HG03520 (cell line): ENCODE measurements around the gene RAP1GAP2.

Experiments
- ATAC-seq: cut with Tn5 transposase; IDR thresholded peaks from one replicate; pipeline ENCODE4 v1.9.1; 2021; ENCODE audit warnings: mild to moderate bottlenecking, moderate library complexity; ENCODE audit not compliant: unreplicated experiment

Gene RAP1GAP2

GRCh38 chr17:2852221-2852620 is 56.0 kb downstream of the RAP1GAP2 start:
- no peak for ATAC-seq

DNA sequence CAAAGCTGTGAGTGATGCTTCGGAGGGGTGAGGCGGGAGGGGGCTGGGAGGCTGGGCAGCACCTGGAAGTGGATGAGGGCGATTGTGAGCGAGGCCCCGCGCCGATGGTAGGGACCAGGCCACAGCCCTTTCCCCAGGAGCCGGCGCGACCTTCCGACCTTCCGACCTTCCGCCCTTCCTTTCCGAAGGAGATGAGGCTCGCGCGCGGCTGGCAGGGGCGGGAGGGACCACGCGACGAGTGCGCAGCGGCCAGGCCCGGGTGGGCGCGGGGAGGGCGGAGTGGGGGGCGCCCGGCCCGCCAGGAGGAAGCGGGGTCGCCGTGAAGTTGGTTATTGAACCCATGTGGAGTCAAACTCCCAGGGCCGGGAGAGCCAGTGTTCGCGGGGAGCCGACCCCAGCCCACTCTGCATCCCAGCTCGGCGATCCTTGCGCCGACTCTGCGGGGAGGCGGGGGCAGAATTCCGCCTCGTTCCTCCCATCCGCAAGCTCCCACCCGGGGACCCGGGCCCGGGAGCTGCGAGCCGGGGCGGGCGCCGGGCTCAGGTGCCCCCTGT is 56.6 kb downstream of the RAP1GAP2 start:
- ATAC-seq, result no peak

GRCh38 chr17:2853283-2854142 is 57.3 kb downstream of the RAP1GAP2 start:
- ATAC-seq, result no peak

GRCh38 chr17:2854143-2855055 is 58.2 kb downstream of the RAP1GAP2 start:
- no peak for ATAC-seq

- ATAC-seq, result no peak
These were observed 58.9 kb downstream of the RAP1GAP2 start for GRCh38 chr17:2855063-2855600.

GRCh38 chr17:2856727-2857126 is 60.5 kb downstream of the RAP1GAP2 start:
- ATAC-seq, result no peak

DNA sequence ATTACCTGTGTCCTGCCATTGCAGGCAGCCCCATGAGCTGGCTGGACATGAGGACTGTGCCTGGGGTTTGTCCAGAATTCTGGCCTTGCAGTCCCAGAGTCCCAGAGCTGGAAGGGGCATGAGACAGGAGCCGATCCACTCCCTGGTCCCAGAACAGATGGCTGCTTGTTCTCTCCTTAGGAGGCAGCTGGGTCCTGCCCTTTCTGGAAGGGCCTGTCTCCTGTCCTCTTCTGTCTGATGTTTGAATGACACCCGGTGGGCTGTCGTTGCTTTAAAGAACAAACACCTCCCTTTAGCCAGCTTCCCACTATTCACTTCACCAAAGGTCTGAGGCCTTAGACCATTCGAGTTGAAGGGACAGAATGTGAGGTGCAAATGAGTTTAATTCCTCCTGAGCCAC is 63.8 kb downstream of the RAP1GAP2 start:
- no peak for ATAC-seq

DNA sequence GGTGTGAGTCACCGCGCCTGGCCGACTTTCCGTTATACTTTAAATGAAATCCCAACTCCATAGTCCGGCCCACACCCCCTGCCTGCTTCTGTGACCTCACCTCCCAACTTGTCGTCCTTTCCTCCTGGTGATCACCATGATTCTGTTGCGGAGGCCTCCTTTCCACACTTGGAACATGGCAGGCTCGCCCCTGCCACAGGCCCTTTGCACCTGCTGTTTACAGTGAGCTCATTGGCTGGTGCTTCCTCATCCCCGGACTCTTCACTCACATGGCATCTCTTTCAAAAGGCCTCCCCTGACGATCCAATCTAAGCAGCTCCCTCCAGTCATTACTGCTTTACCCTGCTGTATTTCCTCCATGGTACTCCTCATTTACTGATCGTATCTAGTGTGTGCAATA is 64.6 kb downstream of the RAP1GAP2 start:
- no peak for ATAC-seq

DNA sequence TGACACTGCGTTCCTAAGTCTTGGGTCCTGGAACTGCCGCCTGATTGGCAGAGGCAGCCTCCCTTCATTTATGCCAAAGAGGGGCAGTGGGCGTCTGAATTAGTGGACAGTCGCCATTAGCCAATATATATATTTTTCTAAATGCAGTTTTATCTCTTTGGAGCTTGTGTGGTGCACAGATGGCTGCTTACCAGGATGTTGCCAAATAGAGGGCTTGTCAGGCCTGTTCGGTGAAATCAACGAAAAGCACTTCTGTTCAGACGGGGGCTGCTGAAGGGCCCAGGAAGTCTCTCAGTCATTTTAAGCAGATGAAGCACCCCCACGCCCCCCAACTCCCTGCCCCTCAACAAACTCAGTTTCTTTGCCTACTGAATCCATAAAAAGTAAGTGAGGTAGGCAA is 66.0 kb downstream of the RAP1GAP2 start:
- no peak for ATAC-seq

- no peak for ATAC-seq
These were observed 67.0 kb downstream of the RAP1GAP2 start for GRCh38 chr17:2863204-2863603.

DNA sequence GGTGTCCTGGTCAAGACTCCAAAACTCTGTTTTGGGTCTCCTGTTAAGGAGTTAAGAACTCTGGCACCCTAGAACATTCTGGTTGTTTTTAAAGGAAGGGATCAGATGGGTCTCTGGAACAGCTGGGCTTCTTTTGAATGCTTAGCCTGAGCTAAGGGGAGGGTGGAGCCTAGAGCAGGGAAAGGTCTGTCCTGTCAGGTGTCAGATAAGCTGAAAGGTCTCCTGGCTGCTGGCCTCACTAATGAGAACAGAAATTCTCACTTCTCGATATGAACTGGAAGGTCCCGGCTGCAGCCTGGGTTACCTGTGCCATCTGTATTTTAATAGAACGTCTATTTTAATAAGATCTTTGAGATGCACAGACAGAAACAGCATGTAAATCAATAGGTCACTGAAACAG is 69.0 kb downstream of the RAP1GAP2 start:
- no peak for ATAC-seq

DNA sequence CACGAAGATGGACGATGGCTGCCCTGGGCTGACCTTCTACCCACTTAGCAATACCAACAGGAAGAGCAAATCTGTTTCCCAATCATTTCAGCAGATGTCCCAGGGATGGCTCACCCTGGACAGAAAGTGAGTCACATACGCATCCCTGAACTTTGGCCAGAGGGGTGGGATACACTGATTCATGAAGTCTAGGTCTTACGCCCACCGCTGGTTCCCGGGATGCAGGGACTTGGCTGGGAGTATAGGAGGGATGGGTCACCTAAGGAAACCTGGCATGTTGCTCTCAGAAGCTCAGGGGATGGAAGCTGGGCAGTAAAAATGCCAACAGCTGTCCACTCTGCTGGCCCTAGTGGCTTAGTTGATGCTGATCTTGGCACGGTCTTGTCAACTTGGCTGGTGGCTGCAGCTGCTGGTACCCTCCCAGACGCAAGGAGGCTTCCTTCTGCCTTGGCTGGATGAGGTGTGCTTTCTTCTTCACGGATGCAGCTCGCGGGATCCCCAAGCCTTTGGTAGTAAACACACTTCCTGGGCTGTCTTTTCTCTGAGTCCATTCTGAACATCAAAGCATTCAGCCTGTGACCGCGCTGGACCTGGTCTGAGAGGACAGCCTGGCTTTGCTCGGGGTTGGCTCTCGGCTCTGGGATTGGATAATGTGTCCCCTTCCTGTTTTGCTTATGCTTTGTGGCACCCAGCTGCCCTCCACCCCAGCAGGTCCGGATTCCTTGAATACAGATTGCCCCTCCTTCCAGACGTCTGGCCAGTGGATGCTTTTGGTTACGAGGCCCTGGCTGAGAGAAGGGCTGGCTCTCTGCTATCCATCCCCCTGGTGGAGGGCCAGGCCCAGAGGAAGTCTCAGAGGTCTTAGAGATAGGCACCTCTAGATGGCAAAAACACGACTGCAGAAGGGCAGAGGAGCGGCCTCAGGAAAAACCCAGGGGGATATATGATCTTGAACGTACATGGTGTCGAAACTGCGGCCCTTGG is 71.5 kb downstream of the RAP1GAP2 start:
- no peak for ATAC-seq

DNA sequence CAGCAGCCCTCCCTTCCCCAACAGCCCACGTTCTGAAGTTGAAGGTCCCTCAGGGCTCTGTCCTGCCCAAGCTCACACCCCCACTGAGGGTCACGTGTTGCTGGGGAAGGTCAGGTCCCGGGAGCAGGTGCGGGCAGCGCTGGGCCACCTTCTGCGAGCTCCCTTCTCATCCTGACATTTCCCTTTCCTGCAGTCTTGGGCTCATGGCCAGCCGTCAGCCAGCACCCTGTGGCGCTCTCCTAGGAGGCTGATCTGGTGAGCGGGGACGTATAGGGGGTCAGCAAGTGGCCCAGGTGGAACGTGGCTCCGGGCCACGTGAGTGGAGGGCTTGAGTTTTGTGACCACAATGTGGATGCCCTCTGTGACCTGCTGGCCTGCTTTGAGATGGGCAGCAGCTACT is 73.4 kb downstream of the RAP1GAP2 start:
- no peak for ATAC-seq

DNA sequence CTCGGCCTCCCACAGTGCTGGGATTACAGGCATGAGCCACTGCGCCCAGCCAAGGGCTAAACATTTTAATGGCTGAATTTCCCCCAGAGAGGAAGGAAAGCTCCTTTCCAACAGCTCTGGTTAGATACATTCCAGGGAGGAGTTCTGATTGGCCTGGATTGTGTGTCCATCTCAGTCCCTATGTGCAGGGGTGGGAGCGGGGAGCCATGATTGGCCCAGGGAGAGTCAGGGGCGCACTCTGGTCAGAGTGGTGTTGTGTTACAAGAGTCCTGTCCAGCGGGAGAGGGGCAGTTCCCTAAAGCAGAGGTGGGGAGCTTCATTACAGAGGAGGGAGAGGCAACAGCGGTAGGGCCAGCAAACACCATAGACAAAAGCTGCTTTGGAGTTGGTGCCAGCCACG is 75.0 kb downstream of the RAP1GAP2 start:
- no peak for ATAC-seq

GRCh38 chr17:2871720-2872119 is 75.5 kb downstream of the RAP1GAP2 start:
- no peak for ATAC-seq

GRCh38 chr17:2872282-2872681 is 76.0 kb downstream of the RAP1GAP2 start:
- ATAC-seq, result no peak

DNA sequence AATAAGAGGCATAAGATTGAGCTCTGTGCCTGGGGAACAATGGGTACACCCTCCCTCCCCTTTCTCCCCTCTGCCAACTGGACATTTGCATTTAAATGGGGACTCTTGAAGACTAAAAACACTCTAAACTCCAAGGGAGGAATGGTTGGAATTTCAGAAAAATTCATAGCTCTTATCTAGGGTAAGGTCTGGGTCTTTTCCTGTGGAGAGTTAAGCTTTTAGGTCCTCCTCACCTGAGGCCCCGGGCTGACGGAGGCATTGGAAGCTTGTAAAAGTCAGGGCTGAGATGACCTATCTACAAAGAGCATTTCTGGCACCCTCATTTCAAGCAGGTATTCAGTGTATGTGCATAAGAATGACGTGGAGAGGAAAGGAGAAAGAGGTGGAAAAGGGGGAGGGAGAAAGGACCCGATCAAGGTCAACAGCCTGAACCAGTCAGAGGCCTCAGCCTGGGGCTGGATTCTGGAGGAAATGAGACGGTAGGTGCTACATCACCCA is 78.0 kb downstream of the RAP1GAP2 start:
- no peak for ATAC-seq

DNA sequence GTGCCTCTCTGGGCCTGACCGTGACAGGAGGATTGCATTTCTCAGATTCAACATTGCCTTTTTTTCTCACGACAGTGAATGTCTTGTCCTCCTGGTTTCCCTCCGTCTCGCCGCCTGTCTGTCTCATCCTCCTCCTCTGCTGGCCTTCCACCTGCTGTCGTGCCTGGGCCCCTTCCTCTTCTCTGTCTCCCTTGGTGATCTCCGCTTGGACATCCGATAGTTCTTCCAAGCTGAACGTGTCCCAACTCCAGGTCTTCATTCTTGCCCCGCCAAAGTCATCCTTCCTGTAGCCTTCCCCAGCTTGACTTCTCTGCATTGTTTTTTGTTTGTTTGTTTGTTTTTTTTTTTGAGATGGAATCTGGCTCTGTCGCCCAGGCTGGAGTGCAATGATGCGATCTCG is 79.4 kb downstream of the RAP1GAP2 start:
- ATAC-seq, result no peak

- ATAC-seq, result no peak
These were observed 80.2 kb downstream of the RAP1GAP2 start for GRCh38 chr17:2876467-2876866.

DNA sequence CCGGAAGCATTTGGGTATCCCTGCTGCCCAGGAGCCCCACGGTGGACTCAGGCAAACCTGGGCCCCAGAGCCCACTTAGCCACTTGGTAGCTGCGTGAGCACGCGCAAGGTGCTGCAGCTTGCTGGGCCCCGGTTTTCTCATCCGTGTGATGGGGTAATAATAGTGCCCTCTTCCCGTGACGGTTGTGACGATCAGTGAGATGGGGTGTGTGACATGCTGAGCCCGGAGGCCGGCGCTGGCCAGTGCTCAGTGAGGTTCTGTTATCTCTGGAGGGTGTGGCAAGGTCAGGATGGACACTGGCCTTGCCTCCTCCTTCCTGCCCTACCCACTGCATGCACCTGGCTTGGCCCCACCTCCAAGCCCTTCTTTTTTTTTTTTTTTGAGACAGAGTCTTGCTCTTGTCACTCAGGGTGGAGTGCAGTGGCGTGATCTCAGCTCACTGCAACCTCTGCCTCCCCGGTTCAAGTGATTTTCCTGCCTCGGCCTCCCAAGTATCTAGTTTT is 82.6 kb downstream of the RAP1GAP2 start:
- ATAC-seq, result no peak
